Panc1 (cell line): Measurements from ENCODE around the gene MITF.

Experiments
- CTCF ChIP-seq: fragments of 450-650 bp; IDR thresholded peaks from 2 replicates; pipeline ENCODE4 v1.5.1; 2017; ENCODE audit warnings: mild to moderate bottlenecking
- POLR2AphosphoS5 ChIP-seq: IDR thresholded peaks from 2 replicates; pipeline ENCODE4 v1.6.1; 2012; ENCODE audit warnings: mild to moderate bottlenecking, low read depth, low read length, moderate library complexity
- SIN3A ChIP-seq: IDR thresholded peaks from 2 replicates; pipeline ENCODE4 v1.6.1; 2012; ENCODE audit warnings: low read depth, mild to moderate bottlenecking, low read length, moderate library complexity, borderline replicate concordance; ENCODE audit not compliant: insufficient read depth
- TCF7L2 ChIP-seq: IDR thresholded peaks from 2 replicates; pipeline ENCODE4 v1.6.1; 2011; ENCODE audit warnings: mild to moderate bottlenecking, low read depth, low read length, inconsistent platforms
- TF ChIP-seq, protein P1 (sequence below), 2 experiments: IDR thresholded peaks; 2 replicates each; pipeline ENCODE4 v1.6.1; 2011 to 2012; ENCODE audit warnings: low read depth in 2 of 2, control low read depth in 1 of 2, low read length in 1 of 2, mild to moderate bottlenecking in 1 of 2, moderate library complexity in 1 of 2; ENCODE audit not compliant: insufficient read depth in 1 of 2

- TF ChIP-seq CTCF (no peak), TCF7L2 (no peak), SIN3A (no peak), POLR2AphosphoS5 (no peak)
- TF ChIP-seq, protein P1, sequence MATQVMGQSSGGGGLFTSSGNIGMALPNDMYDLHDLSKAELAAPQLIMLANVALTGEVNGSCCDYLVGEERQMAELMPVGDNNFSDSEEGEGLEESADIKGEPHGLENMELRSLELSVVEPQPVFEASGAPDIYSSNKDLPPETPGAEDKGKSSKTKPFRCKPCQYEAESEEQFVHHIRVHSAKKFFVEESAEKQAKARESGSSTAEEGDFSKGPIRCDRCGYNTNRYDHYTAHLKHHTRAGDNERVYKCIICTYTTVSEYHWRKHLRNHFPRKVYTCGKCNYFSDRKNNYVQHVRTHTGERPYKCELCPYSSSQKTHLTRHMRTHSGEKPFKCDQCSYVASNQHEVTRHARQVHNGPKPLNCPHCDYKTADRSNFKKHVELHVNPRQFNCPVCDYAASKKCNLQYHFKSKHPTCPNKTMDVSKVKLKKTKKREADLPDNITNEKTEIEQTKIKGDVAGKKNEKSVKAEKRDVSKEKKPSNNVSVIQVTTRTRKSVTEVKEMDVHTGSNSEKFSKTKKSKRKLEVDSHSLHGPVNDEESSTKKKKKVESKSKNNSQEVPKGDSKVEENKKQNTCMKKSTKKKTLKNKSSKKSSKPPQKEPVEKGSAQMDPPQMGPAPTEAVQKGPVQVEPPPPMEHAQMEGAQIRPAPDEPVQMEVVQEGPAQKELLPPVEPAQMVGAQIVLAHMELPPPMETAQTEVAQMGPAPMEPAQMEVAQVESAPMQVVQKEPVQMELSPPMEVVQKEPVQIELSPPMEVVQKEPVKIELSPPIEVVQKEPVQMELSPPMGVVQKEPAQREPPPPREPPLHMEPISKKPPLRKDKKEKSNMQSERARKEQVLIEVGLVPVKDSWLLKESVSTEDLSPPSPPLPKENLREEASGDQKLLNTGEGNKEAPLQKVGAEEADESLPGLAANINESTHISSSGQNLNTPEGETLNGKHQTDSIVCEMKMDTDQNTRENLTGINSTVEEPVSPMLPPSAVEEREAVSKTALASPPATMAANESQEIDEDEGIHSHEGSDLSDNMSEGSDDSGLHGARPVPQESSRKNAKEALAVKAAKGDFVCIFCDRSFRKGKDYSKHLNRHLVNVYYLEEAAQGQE (IDR thresholded peaks at IDR 0.05; ENCODE audit: insufficient read depth in 1 of 2, low read depth in 2 of 2, low read length in 1 of 2), result no peak
Observed at GRCh38 chr3:69752241-69752640, 13.0 kb downstream of the MITF start.
